IMR-90 (cell line): ENCODE results near the gene THBS4. TPM values are rescaled to one million over a fixed set of nuclear protein-coding genes. Genes with fewer than 3 reads are reported as not detected.

Experiments
- ATAC-seq: fragments of 200-7000 bp; cut with Tn5 transposase; 2 replicates; pipeline ENCODE4 v1.9.1; 2020; ENCODE audit warnings: low read depth, mild to moderate bottlenecking, moderate library complexity
- BruUV-seq: library from RNA; stranded (reverse); fragments of 400-500 nt; replicated peaks from 2 replicates; lab custom pipeline; 2021; lab: Mats Ljungman, UMichigan
- CTCF ChIA-PET: fragments of 300-600 bp; formaldehyde crosslinking; extraction: SDS; loops from one replicate; lab custom pipeline; 2021; ENCODE audit warnings: antibody characterized with exemption; lab: Yijun Ruan, JAX
- POLR2A ChIA-PET: fragments of 300-600 bp; sonication (Branson Sonifier 250); formaldehyde crosslinking; loops from one replicate; lab custom pipeline; 2022; ENCODE audit warnings: antibody characterized with exemption; ENCODE audit not compliant: unreplicated experiment; lab: Charles Lee
- DNase-seq: peaks from one replicate; pipeline ENCODE4 v3.0.0; 2013
- H2AFZ ChIP-seq: replicated peaks from 2 replicates; pipeline ENCODE3; 2013; ENCODE audit warnings: low read length, mild to moderate bottlenecking; ENCODE audit not compliant: poor library complexity
- H2AK5ac ChIP-seq: 2 replicates; pipeline ENCODE4 v1.6.1; 2013; ENCODE audit warnings: low read depth, low read length, inconsistent platforms
- H2AK9ac ChIP-seq: replicated peaks from 2 replicates; pipeline ENCODE3; 2013; ENCODE audit warnings: mild to moderate bottlenecking, low read depth, low read length, moderate library complexity; ENCODE audit not compliant: poor library complexity
- H2BK120ac ChIP-seq: 2 replicates; pipeline ENCODE4 v1.6.1; 2013; ENCODE audit warnings: low read depth, low read length, inconsistent platforms
- H2BK15ac ChIP-seq: 3 replicates; pipeline ENCODE4 v1.6.1; 2013; ENCODE audit warnings: low read depth, low read length, inconsistent platforms
- H2BK20ac ChIP-seq: 2 replicates; pipeline ENCODE4 v1.6.1; 2013; ENCODE audit warnings: low read depth, mild to moderate bottlenecking, inconsistent platforms, low read length, moderate library complexity
- H2BK5ac ChIP-seq: 2 replicates; pipeline ENCODE4 v1.6.1; 2013; ENCODE audit warnings: mild to moderate bottlenecking, low read depth, low read length, inconsistent platforms; ENCODE audit not compliant: poor library complexity, severe bottlenecking
- H3K14ac ChIP-seq: replicated peaks from 2 replicates; pipeline ENCODE4 v1.6.1; 2013; ENCODE audit warnings: low read depth, low read length, inconsistent platforms
- H3K18ac ChIP-seq: 2 replicates; pipeline ENCODE4 v1.6.1; 2013; ENCODE audit warnings: low read depth, low read length, control low read depth
- H3K23ac ChIP-seq: 2 replicates; pipeline ENCODE4 v1.6.1; 2013; ENCODE audit warnings: low read depth, low read length, inconsistent platforms
- H3K27ac ChIP-seq: 2 replicates; pipeline ENCODE4 v1.5.1; 2013; ENCODE audit warnings: mild to moderate bottlenecking, control low read depth, low read length; ENCODE audit not compliant: insufficient read depth
- H3K27me3 ChIP-seq: 2 replicates; pipeline ENCODE4 v1.6.1; 2013; ENCODE audit warnings: low read length; ENCODE audit not compliant: control insufficient read depth, insufficient read depth
- H3K36me3 ChIP-seq: 2 replicates; pipeline ENCODE4 v1.6.1; 2013; ENCODE audit warnings: low read length, mixed read lengths; ENCODE audit not compliant: control insufficient read depth, insufficient read depth
- H3K4ac ChIP-seq: 2 replicates; pipeline ENCODE4 v1.6.1; 2013; ENCODE audit warnings: low read depth, low read length, inconsistent platforms
- H3K4me1 ChIP-seq: 2 replicates; pipeline ENCODE4 v1.6.1; 2013; ENCODE audit warnings: low read length, mixed read lengths; ENCODE audit not compliant: control insufficient read depth, insufficient read depth
- H3K4me2 ChIP-seq: 2 replicates; pipeline ENCODE4 v1.6.1; 2013; ENCODE audit warnings: low read depth, mild to moderate bottlenecking, control low read depth, low read length, moderate library complexity
- H3K4me3 ChIP-seq: 2 replicates; pipeline ENCODE4 v1.5.1; 2013; ENCODE audit warnings: low read depth, mild to moderate bottlenecking, control low read depth, low read length, moderate library complexity; ENCODE audit not compliant: insufficient read depth
- H3K56ac ChIP-seq: 2 replicates; pipeline ENCODE4 v1.6.1; 2013; ENCODE audit warnings: low read length, inconsistent platforms; ENCODE audit not compliant: insufficient read depth; ENCODE audit errors: extremely low read depth
- H3K79me1 ChIP-seq, 2 experiments: 2 replicates each; pipeline ENCODE4 v1.6.1; 2013; ENCODE audit warnings: low read length in 2 of 2, inconsistent platforms in 1 of 2, low read depth in 1 of 2
- H3K9ac ChIP-seq: 2 replicates; pipeline ENCODE4 v1.6.1; 2013; ENCODE audit warnings: low read depth, low read length, control low read depth
- H3K9me1 ChIP-seq: 2 replicates; pipeline ENCODE4 v1.6.1; 2013; ENCODE audit warnings: low read length, inconsistent platforms; ENCODE audit not compliant: insufficient read depth
- H3K9me3 ChIP-seq: 2 replicates; pipeline ENCODE4 v1.6.1; 2013; ENCODE audit warnings: low read length; ENCODE audit not compliant: control insufficient read depth, insufficient read depth
- H4K20me1 ChIP-seq: 2 replicates; pipeline ENCODE4 v1.6.1; 2013; ENCODE audit warnings: low read length, inconsistent platforms; ENCODE audit not compliant: insufficient read depth
- H4K5ac ChIP-seq: 2 replicates; pipeline ENCODE4 v1.6.1; 2013; ENCODE audit warnings: mild to moderate bottlenecking, low read depth, low read length, control low read depth
- H4K8ac ChIP-seq, 2 experiments: 2 replicates each; pipeline ENCODE4 v1.6.1; 2013; ENCODE audit warnings: low read depth in 2 of 2, low read length in 2 of 2, control low read depth in 1 of 2, inconsistent platforms in 1 of 2
- H4K91ac ChIP-seq: 2 replicates; pipeline ENCODE4 v1.6.1; 2013; ENCODE audit warnings: low read depth, low read length, inconsistent platforms; ENCODE audit not compliant: insufficient read depth
- CHD1 ChIP-seq: IDR thresholded peaks from 2 replicates; pipeline ENCODE4 v1.6.1; 2012; ENCODE audit warnings: low read depth, low read length, improper control_type of control experiment
- MAFK ChIP-seq: IDR thresholded peaks from 2 replicates; pipeline ENCODE4 v1.6.1; 2012; ENCODE audit warnings: low read depth, low read length, improper control_type of control experiment
- NFE2L2 ChIP-seq: fragments of 150-350 bp; IDR thresholded peaks from 2 replicates; pipeline ENCODE4 v1.6.1; 2016; ENCODE audit warnings: low read depth, mild to moderate bottlenecking, low read length
- RCOR1 ChIP-seq: IDR thresholded peaks from 2 replicates; pipeline ENCODE4 v1.6.1; 2012; ENCODE audit warnings: mild to moderate bottlenecking, low read length, improper control_type of control experiment; ENCODE audit not compliant: insufficient replicate concordance
- RFX5 ChIP-seq: IDR thresholded peaks from 2 replicates; pipeline ENCODE4 v1.8.0; 2012; ENCODE audit warnings: low read depth, mild to moderate bottlenecking, low read length, moderate library complexity
- WGBS, 2 experiments: methylation state at CpG; one replicate each; pipeline versions ENCODE4 v1.1.5 to v1.1.7; 2013; ENCODE audit warnings: missing lambda C conversion rate in 2 of 2; ENCODE audit not compliant: insufficient read length in 1 of 2; ENCODE audit errors: extremely low coverage in 2 of 2; 5-methylcytosine and 5-hydroxymethylcytosine counted together
- dilution Hi-C: fragments of 300-500 bp; cut with HindIII; formaldehyde crosslinking; loops from one replicate; pipeline ENCODE4 v1.14.3; 2018; ENCODE audit warnings: low sequenced_read_pairs; ENCODE audit not compliant: unreplicated experiment
- in situ Hi-C: fragments of 300-500 bp; cut with MboI; formaldehyde crosslinking; loops from 3 replicates; pipeline ENCODE4 v1.14.3; 2019; ENCODE audit warnings: low sequenced_read_pairs, inconsistent platforms, mixed read lengths
- intact Hi-C: fragments of 100-400 bp; cut with micrococcal nuclease; formaldehyde crosslinking; loops from 2 replicates; pipeline ENCODE4 v1.10.0; 2022
- polyA plus RNA-seq, 3 experiments: library from polyadenylated mRNA; depleted of rRNA; stranded (reverse); fragments of >200 nt; gene quantifications; 2 replicates each; pipeline ENCODE4 v1.2.3, GENCODE V29; 2012; ENCODE audit warnings: low replicate concordance in 1 of 3
- total RNA-seq: library from RNA; depleted of rRNA; stranded (reverse); fragments of >200 nt; gene quantifications from 2 replicates; pipeline ENCODE4 v1.2.3, GENCODE V29; 2012
- TF ChIP-seq, protein P1 (sequence below): fragments of 150-350 bp; IDR thresholded peaks from 2 replicates; pipeline ENCODE4 v1.6.1; 2017; ENCODE audit warnings: mild to moderate bottlenecking, antibody characterized with exemption, low read length, low read depth

The THBS4 gene
- total and polyA plus RNA-seq, 2 of the 4 experiments (the other 2 are of a cell fraction) = 0.90 to 0.92 TPM

DNA sequence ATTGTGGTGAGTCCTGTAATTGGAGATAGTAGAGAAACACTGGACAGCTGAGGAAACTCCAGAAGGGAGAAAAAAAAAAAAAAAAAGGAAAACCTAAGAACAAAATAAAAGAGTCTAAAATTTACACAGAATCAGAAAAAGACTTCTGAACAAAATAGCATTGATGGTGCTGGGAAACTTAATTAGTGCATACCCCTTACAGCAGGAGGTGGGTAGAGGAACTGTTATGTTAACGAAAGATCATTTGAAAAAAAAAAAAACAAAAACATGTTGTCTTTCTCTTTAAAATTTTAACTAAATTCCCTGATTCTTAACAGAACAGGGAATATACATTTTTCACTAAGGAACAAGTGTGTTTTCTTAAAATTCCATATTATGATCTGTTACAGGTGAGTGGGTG, 32.5 kb upstream of the THBS4 start:
- no CpG with 5 or more reads among the region's 1 CpG for WGBS, 2 experiments
- Histone ChIP-seq H3K27ac (no peak overlapping the region), H2BK5ac (no peak overlapping the region), H3K56ac (no peak overlapping the region), H4K8ac (no peak overlapping the region), H3K27me3 (no peaks in the 10 kb centered on the region), H3K4me3 (no peak overlapping the region), H3K4ac (no peak overlapping the region), H3K36me3 (no peaks in the 10 kb centered on the region), H3K23ac (no peak overlapping the region), H3K4me2 (no peak overlapping the region), H4K91ac (no peak overlapping the region), H3K9me3 (no peaks in the 10 kb centered on the region), H2AFZ (no peak overlapping the region), H3K9ac (no peak overlapping the region), H4K5ac (no peak overlapping the region), H3K4me1 (no peaks in the 10 kb centered on the region), H3K14ac (no peak overlapping the region), H2BK15ac (no peak overlapping the region), H2BK120ac (no peak overlapping the region), H3K18ac (no peak overlapping the region), H2AK9ac (no peak overlapping the region), H2BK20ac (no peak overlapping the region), H3K9me1 (0 out of 2 replicates have a peak, but pooled peaks cover 2% of the 10 kb centered on the region), H3K79me1 (no peaks in the 10 kb centered on the region), H4K20me1 (no peaks in the 10 kb centered on the region), H2AK5ac (no peak overlapping the region)
- no peak for TF ChIP-seq RFX5
- no peak for TF ChIP-seq CHD1
- no peak for TF ChIP-seq RCOR1
- TF ChIP-seq NFE2L2 = no peak
- no peak for TF ChIP-seq MAFK
- TF ChIP-seq, protein P1, sequence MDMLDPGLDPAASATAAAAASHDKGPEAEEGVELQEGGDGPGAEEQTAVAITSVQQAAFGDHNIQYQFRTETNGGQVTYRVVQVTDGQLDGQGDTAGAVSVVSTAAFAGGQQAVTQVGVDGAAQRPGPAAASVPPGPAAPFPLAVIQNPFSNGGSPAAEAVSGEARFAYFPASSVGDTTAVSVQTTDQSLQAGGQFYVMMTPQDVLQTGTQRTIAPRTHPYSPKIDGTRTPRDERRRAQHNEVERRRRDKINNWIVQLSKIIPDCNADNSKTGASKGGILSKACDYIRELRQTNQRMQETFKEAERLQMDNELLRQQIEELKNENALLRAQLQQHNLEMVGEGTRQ = no peak
- BruUV-seq = no TSS peak
- dilution Hi-C loops = no loop called here
- no peak for ATAC-seq
- intact Hi-C loops = no loop called here
- CTCF ChIA-PET = no interaction called here
- DNase-seq = no peak
- in situ Hi-C loops = no loop called here
- POLR2A ChIA-PET = no interaction called here
